ENCODE results near the gene TBXAS1.

- TF ChIP-seq CTCF (IDR thresholded peaks at IDR 0.05) (no peak), POLR2AphosphoS5 (IDR thresholded peaks at IDR 0.05) (no peak), POLR2A (IDR thresholded peaks at IDR 0.05; ENCODE audit: low read depth) (no peak), EP300 (IDR thresholded peaks at IDR 0.05) (no peak)
Observed at GRCh38 chr7:139906879-139907278, 77.8 kb downstream of the TBXAS1 start.

Measured in esophagus muscularis mucosa (tissue), 4 donors.